ENCODE measurements around the gene NUP98.
"Not testable (repeated sequence)": the region's sequence is repeated elsewhere in the genome, so short reads cannot be mapped to it uniquely, and the experiment has no call there.

Gene NUP98

DNA sequence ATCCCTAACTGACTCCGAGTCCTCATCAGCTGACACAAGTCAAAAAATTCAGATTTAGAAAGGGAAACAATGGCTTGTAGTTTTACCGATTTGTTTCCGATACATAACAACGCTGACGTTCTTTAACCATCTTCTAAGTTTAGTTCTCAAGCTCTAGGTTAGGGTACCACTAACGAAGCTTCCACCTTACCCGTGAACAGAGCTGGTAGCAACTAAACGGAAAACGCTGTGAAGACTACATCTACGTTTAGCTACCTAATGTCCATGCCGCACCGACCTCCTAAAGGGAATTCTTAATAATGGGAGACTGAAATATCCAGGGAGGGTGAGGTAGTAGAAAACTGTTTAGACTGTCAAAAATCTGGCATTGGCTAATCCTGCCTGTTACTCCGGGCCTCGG lies 1.0 kb downstream of the NUP98 start:
- no peak for DNase-seq

DNA sequence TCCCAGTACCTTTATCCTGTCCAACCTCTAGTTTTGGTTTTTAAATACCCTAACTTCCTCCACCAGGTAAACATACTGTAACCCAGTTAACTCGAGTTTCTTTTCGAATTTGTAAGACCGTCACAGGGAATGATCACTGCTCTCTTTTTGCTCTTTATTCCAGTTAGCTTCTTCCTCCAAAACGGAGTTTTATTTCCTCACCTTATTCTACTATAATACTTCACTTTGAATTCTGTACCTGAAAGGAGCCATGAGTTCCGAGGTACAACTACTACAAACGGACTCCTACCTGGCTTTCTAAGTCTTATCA lies 1.4 kb downstream of the NUP98 start:
- no peak for DNase-seq

DNA sequence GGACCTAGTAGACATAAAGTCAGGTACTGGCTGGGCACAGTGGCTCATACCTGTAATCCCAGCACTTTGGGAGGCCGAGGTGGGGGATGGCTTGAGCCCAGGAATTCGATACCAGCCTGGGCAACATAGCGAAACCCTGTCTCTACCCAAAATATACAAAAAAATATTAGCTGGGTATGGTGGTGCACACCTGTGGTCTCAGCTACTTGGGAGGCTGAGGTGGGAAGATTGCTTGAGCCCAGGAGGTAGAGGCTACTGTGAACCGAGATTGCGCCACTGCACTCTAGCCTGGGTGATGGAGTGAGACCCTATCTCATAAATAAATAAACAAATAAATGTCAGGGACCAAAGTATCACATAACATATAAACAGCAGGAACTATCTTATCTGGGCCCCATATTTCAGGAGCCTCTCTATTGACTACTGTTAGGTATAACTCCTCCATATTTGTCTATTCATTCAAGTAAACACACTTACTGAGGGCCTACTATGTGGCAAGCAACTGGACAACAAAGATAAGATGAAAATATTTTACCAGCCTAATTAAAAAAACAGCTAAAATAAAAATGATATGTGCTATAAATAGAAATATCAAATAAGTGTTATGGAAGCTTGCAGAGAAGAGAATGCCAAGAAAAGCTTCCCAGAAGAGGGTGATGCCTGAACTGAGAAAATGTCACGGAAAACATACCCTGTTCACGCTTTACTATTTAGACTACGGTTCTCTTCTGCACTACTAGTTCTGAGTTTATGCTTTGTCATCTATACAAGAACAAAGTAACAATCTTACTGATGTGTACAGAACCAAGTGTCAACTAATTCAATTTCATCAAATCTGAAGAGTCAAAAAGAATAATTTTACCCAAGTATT lies 2.0 kb downstream of the NUP98 start:
- DNase-seq: no peak

DNA sequence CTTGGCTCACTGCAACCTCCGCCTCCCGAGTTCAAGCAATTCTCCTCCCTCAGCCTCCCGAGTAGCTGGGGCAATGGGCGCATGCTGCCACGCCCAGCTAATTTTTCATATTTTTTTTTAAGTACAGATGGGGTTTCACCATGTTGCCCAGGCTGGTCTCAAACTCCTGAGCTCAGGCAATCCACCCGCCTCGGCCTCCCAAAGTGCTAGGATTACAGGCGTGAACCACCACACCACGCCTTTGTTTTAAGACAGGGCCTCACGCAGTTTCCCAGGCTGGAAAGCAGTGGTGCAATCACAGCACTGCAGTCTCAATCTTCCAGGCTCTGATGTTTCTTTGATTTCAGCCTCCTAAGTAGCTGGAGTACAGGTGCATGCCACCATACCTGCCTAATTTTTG lies 3.0 kb downstream of the NUP98 start:
- DNase-seq: not testable (repeated sequence)

DNA sequence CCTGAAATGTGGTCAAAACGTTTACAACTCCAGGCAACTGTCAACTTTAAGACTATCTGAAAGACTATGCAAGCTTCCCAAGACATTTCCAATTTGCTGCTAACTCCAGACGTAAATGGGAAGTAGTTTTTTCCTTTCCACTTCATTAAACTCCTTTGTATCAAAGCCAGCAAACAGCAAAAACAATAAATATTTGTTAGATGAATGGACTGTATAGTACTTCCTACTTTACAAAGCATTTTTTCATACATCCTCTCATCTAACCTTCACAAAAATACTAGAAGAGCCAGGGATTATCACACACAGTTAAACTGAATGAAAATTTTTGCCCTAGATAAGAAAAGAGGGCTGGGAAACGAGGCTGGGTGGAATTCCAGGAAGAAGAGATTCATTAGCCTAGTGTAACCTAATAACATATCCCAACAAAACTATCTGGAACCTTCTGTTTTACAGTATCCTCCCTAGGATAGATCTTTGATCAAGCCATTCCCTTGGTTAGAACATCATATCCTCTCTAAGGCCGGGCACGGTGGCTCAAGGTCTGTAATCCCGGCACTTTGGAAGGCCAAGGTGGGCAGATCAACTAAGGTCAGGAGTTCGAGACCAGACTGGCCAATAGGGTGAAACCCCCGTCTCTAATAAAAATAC lies 10.4 kb downstream of the NUP98 start:
- DNase-seq: no peak

DNA sequence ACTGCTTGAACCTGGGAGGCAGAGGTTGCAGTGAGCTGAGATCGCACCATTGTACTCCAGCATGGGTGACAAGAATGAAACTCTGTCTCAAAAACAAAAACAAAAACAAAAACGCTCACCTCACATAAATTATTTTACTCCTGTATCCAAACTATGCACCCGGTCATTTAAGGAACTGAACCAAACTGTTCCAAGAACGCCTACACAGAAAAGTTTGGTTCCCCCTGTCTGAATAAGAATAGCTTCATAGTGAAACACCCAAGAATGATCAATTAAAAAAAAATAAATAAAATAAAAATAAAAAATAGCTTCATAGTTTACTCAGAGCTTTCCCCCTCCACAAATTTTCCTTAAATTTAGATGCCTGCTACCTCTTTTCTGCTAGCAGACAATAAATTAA lies 13.7 kb downstream of the NUP98 start:
- DNase-seq: peak; percentile 58 to 71 (median 66)

DNA sequence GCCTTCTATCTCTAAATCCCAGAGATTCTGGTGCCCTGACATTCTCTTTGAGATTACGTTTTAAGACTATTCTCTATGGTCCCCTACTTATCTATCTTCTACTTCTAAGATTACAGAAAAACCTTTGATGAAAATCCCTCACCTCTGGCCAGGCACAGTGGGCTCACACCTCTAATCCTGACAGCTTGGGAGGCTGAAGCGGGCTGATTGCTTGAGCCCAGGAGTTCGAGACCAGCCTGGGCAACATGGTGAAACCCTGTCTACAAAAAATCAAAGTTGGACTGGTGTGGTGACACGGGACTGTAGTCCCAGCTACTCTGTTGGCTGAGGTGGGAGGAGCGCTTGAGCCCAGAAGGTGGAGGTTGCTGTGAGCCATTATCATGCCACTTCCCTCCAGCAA lies 14.4 kb downstream of the NUP98 start:
- no peak for DNase-seq

DNA sequence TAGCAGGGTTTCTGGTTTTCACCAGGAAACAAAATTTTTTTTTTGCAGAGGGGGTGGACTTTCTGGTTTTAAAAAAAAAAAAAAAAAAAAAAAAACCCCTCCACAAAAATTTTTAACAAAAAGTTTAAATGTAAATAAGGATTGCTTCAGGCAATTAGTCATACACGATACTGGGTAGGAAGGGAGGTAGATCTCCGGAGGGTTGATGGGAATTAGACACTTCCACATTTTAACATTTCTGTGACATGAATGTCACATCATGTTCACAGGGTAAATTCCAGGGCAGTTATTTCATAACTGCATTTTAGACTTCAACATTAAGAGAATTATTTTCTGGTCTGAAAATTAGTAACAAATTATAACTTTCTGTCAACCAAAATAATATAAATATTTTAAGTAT lies 15.9 kb downstream of the NUP98 start:
- peak; percentile 79 to 94 (median 94) for DNase-seq

DNA sequence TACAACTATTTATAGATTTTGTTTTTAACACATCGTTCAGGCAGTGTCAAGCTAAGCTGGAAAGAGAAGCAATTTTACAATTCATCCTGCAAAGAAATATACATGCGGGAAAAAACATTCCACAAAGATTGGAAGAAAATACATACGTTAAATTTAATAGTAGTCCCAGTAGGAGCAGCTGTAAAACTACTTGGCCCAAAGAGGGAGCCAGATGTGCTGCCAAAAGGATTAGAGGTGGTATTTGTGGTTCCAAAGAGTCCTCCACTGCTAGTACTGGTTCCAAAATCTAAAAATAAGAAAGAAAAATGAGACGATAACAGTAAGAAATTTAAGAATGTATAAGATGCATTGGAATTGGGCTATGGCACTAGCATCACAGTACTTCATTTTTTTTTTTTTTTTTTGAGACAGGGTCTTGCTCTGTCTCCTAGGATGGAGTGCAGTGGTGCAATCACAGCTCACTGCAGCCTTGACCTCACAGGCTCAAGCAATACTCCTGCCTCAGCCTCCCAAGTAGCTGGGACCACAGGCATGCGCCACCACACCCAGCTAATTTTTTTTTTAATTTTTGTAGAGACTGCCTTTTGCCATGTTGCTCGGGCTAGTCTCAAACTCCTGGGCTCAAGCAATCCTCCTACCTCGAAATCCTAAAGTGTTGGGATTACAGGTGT lies 21.5 kb downstream of the NUP98 start:
- no peak for DNase-seq

DNA sequence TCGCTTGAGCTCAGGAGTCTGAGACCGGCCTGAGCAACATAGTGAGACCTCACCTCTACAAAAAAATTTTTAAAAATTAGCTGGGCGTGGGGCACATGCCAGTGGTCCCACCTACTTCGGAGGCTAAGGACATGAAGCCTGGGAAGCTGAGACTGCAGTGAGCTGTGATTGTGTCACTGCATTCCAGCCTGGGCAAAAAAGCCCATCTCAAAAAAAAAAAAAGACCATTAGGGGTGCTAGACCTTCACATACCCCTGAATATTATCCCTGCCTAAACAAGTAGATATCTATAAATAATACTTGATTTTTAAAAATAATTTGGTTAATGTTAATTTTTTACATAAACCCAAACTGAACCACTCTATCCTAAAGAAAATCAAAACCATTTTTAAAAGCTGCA lies 24.2 kb downstream of the NUP98 start:
- DNase-seq: no peak

DNA sequence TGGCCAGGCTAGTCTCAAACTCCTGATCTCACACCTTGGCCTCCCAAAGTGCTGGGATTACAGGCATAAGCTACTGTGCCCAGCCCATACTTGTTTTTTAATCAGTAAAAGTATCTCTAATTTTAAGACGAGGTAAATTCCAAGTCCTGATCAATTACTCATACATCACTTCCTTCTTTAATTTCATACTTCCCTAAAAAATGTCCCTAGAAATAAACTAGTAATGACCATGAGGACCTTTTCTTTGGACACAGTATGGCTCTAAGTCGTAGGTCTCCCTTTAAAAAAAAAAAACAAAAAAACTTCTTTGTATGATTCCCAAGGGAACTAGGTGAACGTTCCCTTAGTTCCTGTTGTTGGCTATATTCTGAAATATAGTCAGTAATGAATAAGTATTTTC lies 29.8 kb downstream of the NUP98 start:
- peak; percentile 24 to 72 (median 70) for DNase-seq

DNA sequence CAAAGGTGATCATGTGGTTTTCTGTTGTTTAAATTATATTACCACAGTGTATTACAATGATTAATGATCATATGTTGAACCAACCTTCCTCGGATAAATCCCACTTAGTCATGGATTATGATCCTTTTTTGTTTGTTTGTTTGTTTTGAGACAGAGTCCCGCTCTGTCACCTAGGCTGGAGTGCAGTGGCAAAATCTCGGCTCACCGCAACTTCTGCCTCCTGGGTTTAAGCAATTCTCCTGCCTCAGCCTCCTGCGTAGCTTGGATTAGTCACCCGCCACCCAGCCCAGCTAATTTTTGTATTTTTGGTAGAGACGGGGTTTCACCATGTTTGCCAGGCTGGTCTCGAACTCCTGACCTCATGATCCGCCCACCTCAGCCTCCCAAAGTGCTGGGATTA lies 30.5 kb downstream of the NUP98 start:
- DNase-seq: peak in 2 of 3 donors; percentile 46 to 54

DNA sequence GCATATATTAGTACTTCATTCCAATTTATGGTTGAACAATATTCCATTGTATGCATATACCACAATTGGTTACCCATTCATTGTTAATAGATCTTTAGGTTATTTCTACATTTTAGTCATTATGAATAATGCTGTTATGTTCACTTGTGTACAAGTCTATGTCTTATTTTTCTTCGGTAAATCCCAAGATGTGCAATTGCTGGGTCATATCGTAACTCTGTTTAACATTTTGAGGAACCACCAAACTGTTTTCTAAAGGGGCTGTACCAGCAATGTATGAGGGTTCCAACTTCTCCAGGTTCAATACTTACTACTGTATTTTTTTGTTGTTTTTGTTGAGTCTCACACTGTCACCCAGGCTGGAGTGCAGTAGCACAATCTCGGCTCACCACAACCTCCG lies 33.1 kb downstream of the NUP98 start:
- peak; percentile 32 to 69 (median 64) for DNase-seq

DNA sequence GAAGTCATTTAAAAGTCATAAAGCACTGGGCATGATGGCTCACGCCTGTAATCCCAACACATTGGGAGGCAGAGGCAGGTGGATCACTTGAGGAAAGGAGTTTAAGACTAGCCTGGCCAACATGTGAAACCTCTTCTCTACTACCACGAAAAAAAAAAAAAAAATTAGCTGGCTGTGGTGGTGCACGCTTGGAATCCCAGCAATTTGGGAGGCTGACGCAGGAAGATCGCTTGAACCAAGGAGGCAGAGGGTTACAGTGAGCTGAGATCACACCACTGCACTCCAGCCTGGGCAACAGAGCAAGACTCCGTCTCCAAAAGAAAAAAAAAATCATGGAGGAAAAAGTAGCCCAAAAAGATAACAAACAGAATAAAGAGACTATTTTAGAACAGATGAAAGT lies 42.2 kb downstream of the NUP98 start:
- no peak for DNase-seq

DNA sequence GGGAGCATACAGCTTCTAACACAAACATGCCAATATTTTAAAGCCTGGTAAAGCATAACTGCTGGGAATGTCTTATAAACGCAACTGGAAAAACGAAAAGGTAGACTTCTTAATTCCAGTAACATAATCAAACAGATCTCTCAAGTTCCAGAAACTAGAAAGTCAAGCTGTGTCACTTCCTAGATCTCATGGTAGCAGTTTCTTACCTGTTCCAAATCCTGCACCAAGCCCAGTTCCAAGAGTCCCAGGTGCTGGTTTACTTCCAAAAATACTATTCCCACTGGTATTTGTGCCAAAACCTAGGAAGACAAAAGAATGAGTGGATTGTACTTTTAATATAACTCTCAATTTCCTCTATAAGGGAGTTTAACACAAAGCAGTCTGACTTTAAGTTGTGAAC lies 44.2 kb downstream of the NUP98 start:
- no peak for DNase-seq

DNA sequence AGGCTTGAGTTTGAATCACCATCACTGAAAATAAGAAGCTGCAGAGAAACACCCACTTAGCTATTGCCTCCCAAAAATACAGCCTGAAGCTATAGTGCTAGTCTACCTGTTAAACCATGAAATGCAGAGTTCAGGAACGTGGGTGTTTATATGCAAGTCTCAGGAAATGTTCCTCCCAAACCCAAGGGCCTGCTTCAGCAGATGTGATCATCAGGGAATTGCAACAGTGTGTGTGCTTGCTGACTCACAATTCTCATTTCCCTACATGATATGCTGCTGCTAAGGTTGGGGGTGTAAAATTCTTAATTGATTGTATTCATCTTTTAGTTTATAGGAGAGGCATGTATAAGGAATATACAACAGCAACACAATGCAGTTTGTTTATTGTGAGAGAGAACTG lies 49.6 kb downstream of the NUP98 start:
- DNase-seq: peak; percentile 81 to 91 (median 91)

DNA sequence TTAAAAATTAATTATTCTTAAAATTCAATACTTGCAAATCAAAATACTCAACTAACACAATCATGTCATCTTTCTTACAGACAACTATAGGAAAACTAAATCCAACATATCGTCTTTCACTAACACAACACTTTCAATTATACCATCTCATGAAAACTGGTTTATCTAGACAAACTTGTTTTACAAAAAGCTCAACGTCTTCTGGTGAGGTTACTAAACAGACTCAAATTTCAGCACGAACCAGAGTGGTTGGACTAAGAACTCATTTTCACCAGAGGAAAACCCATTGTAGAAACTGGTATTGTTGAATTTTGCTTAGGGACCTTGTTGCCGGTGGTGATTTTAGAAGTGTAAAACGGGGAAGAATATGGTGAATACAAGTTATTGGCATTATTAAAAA lies 52.2 kb downstream of the NUP98 start:
- no peak for DNase-seq

DNA sequence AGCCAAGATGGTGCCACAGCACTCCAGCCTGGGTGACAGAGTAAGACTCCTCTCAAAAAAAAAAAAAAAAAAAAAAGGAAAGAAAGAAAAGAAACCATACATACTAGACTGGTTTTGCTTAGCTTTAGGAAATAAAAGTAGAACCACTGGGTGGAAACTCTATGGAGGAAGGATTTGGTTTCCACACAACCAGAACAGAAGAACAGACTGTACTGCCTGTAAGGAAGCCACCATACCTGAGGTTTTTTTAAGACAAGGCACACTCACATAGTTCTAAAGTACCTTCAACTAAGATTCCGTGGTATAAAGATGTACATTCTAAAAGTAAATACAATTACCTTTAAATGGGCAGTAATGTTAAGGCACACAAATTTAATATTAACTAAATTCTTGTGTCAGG lies 58.6 kb downstream of the NUP98 start:
- DNase-seq: no peak

DNA sequence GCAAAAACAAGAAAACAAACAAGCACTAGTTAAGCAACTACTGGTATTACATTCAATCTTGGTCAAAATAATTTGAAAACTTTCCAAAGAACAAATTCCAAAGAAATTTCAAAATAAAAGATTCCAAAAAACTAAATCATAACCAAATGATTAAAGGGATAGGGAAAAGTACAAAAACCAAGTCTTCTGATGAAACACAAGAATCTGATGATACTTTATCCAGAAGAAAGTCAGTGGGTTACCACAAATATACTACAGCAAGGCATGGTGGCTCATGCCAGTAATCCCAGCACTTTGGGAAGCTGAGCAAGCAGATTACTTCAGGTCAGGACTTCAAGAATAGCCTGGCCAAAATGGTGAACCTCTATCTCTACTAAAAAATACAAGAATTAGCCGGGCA lies 59.1 kb downstream of the NUP98 start:
- DNase-seq: no peak

DNA sequence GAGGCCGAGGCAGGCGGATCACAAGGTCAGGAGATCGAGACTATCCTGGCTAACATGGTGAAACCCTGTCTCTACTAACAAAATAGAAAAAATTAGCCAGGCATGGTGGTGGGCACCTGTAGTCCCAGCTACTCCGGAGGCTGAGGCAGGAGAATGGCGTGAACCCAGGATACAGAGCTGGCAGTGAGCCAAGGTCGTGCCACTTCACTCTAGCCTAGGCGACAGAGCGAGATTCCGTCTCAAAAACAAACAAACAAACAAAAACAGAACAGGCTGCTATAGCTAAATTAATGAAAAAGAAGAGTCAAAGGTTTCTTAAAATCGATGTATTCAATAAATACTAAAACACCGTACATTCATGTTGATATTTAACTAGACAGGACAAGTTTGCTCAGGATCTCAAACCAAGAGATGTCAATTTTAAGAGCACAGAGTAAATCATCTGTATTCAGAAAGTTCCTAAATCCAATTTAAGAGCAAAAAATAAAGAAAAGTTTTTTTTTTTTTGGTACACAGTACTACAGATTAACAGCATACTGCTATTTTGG lies 59.9 kb downstream of the NUP98 start:
- DNase-seq: peak in 1 of 3 donors; percentile 8

DNA sequence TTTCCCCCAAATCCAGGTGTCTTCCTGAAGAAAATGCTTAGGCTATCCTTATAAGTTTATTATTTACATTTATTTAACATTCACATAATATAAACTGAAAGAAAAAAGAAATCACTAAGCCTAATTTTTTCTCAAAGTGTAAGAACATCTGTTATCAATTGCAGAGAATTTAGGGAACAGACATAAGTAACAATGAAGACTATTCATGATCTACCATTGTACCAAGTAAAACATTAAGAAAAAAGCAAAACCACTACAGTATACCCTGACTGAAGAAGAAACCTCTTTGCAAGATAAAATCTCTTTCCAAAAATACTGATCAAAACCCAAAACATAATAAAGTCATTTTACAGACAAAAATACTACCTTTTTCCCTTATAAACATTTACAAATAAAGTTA lies 60.5 kb downstream of the NUP98 start:
- DNase-seq: no peak

DNA sequence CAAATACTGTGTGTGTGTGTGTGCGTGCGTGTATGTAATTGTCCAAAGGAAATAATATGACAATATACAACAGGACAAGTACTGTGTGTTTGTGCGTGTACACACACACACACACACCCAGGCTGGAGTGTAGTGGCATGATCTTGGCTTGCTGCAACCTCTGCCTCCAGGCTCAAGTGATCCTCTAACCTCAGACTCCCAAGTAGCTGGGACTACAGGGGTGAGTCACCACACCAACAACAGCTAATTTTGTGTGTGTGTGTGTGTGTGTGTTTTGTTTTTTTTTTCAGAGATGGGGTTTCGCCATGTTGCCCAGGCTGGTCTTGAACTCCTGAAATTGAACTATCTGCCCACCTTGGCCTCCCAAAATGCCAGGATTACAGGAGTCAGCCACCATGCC lies 61.5 kb downstream of the NUP98 start:
- DNase-seq: peak; percentile 10 to 18 (median 11)

DNA sequence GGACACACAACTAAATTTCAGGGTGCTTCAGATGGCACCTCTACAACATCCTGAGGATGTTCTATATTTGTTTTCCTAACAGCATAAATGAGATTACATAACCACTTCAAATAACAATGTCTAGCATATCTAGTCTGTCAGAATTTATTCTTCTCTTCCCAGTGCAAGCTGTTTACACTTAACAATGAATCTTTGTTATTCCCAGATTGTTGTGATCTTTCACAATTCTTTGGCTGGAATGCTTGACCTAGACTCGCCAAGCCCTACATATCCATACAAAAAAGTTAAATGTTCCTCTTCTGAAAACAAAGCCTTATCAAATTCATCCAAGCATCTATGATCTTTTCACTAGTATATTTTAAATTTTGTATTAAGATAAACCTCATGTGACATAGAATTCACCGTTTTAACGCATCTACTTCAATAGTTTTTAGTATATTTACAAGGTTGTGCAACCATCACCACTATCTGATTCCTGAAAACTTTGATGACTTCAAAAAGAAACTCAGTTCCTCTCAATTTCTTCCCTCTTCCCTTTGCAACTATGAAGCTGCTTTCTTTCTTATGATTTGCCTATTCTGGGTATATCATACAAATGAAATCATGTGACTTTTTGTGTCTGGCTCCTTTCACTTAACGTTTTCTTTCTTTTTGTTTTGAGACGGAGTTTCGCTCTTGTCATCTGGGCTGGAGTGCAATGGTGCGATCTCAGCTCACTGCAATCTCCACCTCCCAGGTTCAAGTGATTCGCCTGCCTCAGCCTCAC lies 64.5 kb downstream of the NUP98 start:
- DNase-seq: peak; percentile 13 to 65 (median 28)

Data from suppressor macrophage treated with lipopolysaccharide for 1 hour (primary cell).